Measurements from ENCODE around the gene SLFN5.
"Not testable (repeated sequence)": the region's sequence is repeated elsewhere in the genome, so short reads cannot be mapped to it uniquely, and the experiment has no call there.

The SLFN5 gene

GRCh38 chr17:35265071-35265470 lies 22.2 kb downstream of the SLFN5 start:
- Histone ChIP-seq H3K4me2 (ENCODE audit: insufficient read depth, low read length) (no peak overlapping the region), H3K4me3 (ENCODE audit: low read depth in 1 of 2, low read length in 2 of 2) (no peak overlapping the region), H4K20me1 (ENCODE audit: insufficient read depth, low read length) (no peaks in the 10 kb centered on the region), H3K27me3 (ENCODE audit: insufficient read depth, low read length, poor library complexity) (no peaks in the 10 kb centered on the region), H2AFZ (ENCODE audit: low read depth, low read length) (no peak overlapping the region), H3K9ac (ENCODE audit: low read depth, low read length) (no peak overlapping the region), H3K27ac (ENCODE audit: low read length) (no peak overlapping the region), H3K9me3 (ENCODE audit: insufficient read depth, low read length, severe bottlenecking) (no peaks in the 10 kb centered on the region), H3K79me2 (ENCODE audit: insufficient read depth, low read length) (no peaks in the 10 kb centered on the region), H3K4me1 (ENCODE audit: insufficient read depth, low read length) (peaks cover 5% of the 10 kb centered on the region; the same call in 1 of the 2 replicates), H3K36me3 (ENCODE audit: insufficient read depth, low read length) (peaks cover 6% of the 10 kb centered on the region; the same call in 1 of the 2 replicates)
- ATAC-seq (ENCODE audit: insufficient read depth, low read depth) (no peak), DNase-seq (no peak)
- TF ChIP-seq CTCF (IDR thresholded peaks at IDR 0.05; ENCODE audit: borderline replicate concordance, extremely low read depth, low read length, poor library complexity, severe bottlenecking) = no peak
- no peak for TF ChIP-seq EZH2 (IDR thresholded peaks at IDR 0.05; ENCODE audit: borderline replicate concordance, low read depth, low read length, severe bottlenecking)

GRCh38 chr17:35265566-35266141 lies 22.8 kb downstream of the SLFN5 start:
- Histone ChIP-seq H2AFZ (ENCODE audit: low read depth, low read length) (no peak overlapping the region), H4K20me1 (ENCODE audit: insufficient read depth, low read length) (no peaks in the 10 kb centered on the region), H3K36me3 (ENCODE audit: insufficient read depth, low read length) (peaks cover 6% of the 10 kb centered on the region; the same call in 1 of the 2 replicates), H3K79me2 (ENCODE audit: insufficient read depth, low read length) (no peaks in the 10 kb centered on the region), H3K4me1 (ENCODE audit: insufficient read depth, low read length) (peaks cover 5% of the 10 kb centered on the region; the same call in 1 of the 2 replicates), H3K27me3 (ENCODE audit: insufficient read depth, low read length, poor library complexity) (no peaks in the 10 kb centered on the region), H3K9me3 (ENCODE audit: insufficient read depth, low read length, severe bottlenecking) (no peaks in the 10 kb centered on the region), H3K9ac (ENCODE audit: low read depth, low read length) (no peak overlapping the region), H3K4me2 (ENCODE audit: insufficient read depth, low read length) (no peak overlapping the region), H3K4me3 (ENCODE audit: low read depth in 1 of 2, low read length in 2 of 2) (no peak overlapping the region), H3K27ac (ENCODE audit: low read length) (no peak overlapping the region)
- no peak for DNase-seq
- no peak for ATAC-seq (ENCODE audit: insufficient read depth, low read depth)
- TF ChIP-seq CTCF (IDR thresholded peaks at IDR 0.05; ENCODE audit: borderline replicate concordance, extremely low read depth, low read length, poor library complexity, severe bottlenecking) (no peak), EZH2 (IDR thresholded peaks at IDR 0.05; ENCODE audit: borderline replicate concordance, low read depth, low read length, severe bottlenecking) (no peak)

GRCh38 chr17:35274167-35275066 lies 31.5 kb downstream of the SLFN5 start:
- H2AFZ ChIP-seq (ENCODE audit: low read depth, low read length); H3K4me3 ChIP-seq (ENCODE audit: low read depth in 1 of 2, low read length in 2 of 2); H3K27me3 ChIP-seq (ENCODE audit: insufficient read depth, low read length, poor library complexity); H3K27ac ChIP-seq (ENCODE audit: low read length); H3K4me2 ChIP-seq (ENCODE audit: insufficient read depth, low read length); ATAC-seq (ENCODE audit: insufficient read depth, low read depth); H4K20me1 ChIP-seq (ENCODE audit: insufficient read depth, low read length); H3K4me1 ChIP-seq (ENCODE audit: insufficient read depth, low read length); H3K36me3 ChIP-seq (ENCODE audit: insufficient read depth, low read length); H3K79me2 ChIP-seq (ENCODE audit: insufficient read depth, low read length); H3K9me3 ChIP-seq (ENCODE audit: insufficient read depth, low read length, severe bottlenecking); H3K9ac ChIP-seq (ENCODE audit: low read depth, low read length): not testable (repeated sequence)
- peak; percentile 58 for DNase-seq

GRCh38 chr17:35278454-35278853 lies 35.6 kb downstream of the SLFN5 start:
- ATAC-seq (ENCODE audit: insufficient read depth, low read depth); H3K9me3 ChIP-seq (ENCODE audit: insufficient read depth, low read length, severe bottlenecking); H3K4me1 ChIP-seq (ENCODE audit: insufficient read depth, low read length); H4K20me1 ChIP-seq (ENCODE audit: insufficient read depth, low read length); H3K36me3 ChIP-seq (ENCODE audit: insufficient read depth, low read length); H3K27me3 ChIP-seq (ENCODE audit: insufficient read depth, low read length, poor library complexity); DNase-seq; H3K27ac ChIP-seq (ENCODE audit: low read length); H3K9ac ChIP-seq (ENCODE audit: low read depth, low read length); H3K79me2 ChIP-seq (ENCODE audit: insufficient read depth, low read length); H3K4me3 ChIP-seq (ENCODE audit: low read depth in 1 of 2, low read length in 2 of 2); H3K4me2 ChIP-seq (ENCODE audit: insufficient read depth, low read length); H2AFZ ChIP-seq (ENCODE audit: low read depth, low read length): not testable (repeated sequence)

GRCh38 chr17:35278876-35279275 lies 36.0 kb downstream of the SLFN5 start:
- H3K4me3 ChIP-seq (ENCODE audit: low read depth in 1 of 2, low read length in 2 of 2); H3K4me1 ChIP-seq (ENCODE audit: insufficient read depth, low read length); H4K20me1 ChIP-seq (ENCODE audit: insufficient read depth, low read length); H3K27me3 ChIP-seq (ENCODE audit: insufficient read depth, low read length, poor library complexity); H3K27ac ChIP-seq (ENCODE audit: low read length); H3K36me3 ChIP-seq (ENCODE audit: insufficient read depth, low read length); DNase-seq; H3K79me2 ChIP-seq (ENCODE audit: insufficient read depth, low read length); H2AFZ ChIP-seq (ENCODE audit: low read depth, low read length); H3K4me2 ChIP-seq (ENCODE audit: insufficient read depth, low read length); H3K9me3 ChIP-seq (ENCODE audit: insufficient read depth, low read length, severe bottlenecking); ATAC-seq (ENCODE audit: insufficient read depth, low read depth); H3K9ac ChIP-seq (ENCODE audit: low read depth, low read length): not testable (repeated sequence)

All from DND-41 (cell line).